Endometrial microvascular endothelial cells (primary cell): Measurements from ENCODE around the gene PKP4. TPM values are rescaled to one million over a fixed set of nuclear protein-coding genes. Genes with fewer than 3 reads are reported as not detected.

Source experiments
- in situ Hi-C: cut with HindIII; loops from 2 replicates; pipeline ENCODE4 v1.10.0; 2017; ENCODE audit warnings: low sequenced_read_pairs, low pct_unique_long_range_greater_than_20kb; ENCODE audit errors: inconsistent ontology term
- total RNA-seq: library from RNA; depleted of rRNA; stranded (reverse); fragments of >200 nt; gene quantifications from one replicate; pipeline ENCODE4 v1.2.3, GENCODE V29; 2015; ENCODE audit errors: inconsistent ontology term

Gene PKP4
- total RNA-seq, 1 donor from 2014 or later: 32.3 TPM

DNA sequence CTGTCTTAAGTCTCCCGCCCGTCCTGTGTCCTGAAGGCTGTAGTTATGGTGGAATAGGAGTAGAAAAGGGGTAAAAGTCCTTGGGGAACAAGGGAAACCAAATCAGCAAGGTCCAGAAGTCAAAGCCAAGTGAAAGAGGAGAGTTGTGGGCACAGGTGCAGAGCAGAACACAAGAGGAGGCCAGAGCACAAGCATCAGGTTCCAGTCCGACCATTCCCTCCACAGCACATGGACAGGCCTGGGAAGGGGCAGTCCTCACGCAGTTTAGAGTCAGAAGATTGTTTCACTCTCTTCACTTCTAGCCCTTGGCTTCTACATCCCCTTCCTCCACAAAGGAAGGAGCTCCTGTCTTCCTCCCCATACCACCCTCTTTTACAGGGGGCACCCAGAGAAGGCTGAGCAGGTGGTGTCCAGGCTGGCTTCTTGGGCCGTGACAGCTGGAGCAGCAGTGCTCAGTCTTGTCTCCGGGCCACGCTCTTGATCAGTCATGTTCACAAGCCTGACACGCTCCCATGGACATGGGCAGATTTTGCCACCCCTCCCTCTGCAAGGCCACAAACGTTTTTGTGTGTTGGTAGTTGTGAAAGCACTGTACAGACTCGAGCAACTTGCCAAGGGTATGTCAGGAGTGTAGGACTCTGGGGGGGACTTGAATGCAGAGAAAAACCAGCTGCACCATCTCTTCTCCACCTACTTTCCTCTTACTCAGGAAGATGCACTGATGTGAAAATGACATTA is 199.9 kb downstream of the PKP4 start:
- in situ Hi-C loops: no loop called here

DNA sequence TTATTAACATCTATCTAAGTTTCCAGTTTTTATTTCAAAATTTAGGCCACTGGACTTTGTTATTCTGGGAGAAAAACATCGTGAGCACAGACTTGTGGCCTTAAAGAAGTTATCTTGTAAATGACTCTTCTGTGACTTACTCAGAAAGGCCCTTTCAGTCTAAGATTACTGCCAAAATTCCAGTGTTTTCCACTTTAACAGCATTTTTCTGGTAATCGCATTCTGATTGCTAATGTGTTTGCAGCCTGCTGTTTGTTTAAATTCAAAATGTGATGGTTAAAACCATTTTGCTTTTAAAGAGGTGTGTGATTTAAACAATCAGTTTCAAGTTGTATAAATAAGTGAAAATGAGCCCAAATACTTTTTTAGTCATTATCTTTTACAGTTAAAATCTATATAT is 201.6 kb downstream of the PKP4 start:
- in situ Hi-C loops: no loop called here

DNA sequence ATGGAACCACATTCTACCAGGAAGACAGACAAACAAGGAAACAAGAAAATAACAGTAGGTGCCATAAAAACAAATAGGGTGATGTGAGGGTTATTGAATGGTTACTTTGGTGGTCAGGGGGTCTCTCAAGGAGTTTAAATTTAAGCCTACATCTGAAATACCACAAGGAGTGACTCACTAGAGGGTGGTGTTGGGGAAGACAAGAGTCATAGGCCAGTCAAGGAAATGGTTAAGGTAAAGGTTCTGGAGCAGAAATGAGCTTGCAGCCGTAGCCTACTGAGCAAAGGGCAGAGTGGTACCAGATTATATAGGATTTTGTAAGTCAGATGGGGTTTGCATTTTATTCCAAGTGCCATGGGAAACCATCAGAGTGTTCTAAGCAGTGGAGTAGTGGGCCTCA is 202.7 kb downstream of the PKP4 start:
- in situ Hi-C loops: no loop called here

- in situ Hi-C loops: no loop called here
These were observed 204.5 kb downstream of the PKP4 start for GRCh38 chr2:158661231-158661630.

- in situ Hi-C loops: no loop called here
These were observed 205.7 kb downstream of the PKP4 start for GRCh38 chr2:158662421-158662820.

GRCh38 chr2:158663796-158664195 is 207.0 kb downstream of the PKP4 start:
- in situ Hi-C loops: no loop called here

GRCh38 chr2:158664987-158665386 is 208.2 kb downstream of the PKP4 start:
- in situ Hi-C loops: no loop called here

DNA sequence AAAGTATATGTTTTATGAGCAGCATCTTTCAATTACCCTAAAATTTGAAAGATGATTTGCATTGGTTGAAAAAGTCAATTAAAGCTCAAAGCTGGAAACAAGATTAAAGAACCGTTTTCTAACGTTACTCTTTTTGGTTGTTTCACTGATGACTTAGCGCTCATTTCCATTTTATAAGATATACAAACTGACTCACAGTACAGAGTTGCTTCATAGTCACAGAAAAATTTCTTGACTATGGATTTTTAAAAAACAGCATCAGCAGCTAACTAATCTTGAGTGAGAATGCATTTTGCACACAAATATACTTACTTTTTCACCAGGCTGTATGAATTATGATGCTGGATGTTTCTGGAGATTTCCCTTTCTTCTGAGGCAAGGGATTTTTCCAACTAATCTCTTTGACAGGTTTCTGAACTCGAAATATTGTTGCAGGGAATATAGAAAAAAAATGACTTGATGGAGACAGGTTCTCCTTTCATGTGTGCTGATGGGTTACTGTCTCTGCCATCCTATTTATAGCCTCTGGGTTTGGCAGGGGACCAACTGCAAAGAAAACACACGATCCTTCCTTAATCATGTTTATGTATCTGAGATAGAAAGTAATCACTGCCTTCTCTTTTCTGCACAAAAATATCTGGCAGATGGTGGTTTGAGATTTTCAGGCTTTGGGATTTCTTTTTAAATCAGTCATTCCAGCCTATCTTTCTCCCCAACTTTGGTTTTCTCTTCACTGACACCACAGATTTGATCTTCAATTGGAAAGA is 209.0 kb downstream of the PKP4 start:
- in situ Hi-C loops: no loop called here

DNA sequence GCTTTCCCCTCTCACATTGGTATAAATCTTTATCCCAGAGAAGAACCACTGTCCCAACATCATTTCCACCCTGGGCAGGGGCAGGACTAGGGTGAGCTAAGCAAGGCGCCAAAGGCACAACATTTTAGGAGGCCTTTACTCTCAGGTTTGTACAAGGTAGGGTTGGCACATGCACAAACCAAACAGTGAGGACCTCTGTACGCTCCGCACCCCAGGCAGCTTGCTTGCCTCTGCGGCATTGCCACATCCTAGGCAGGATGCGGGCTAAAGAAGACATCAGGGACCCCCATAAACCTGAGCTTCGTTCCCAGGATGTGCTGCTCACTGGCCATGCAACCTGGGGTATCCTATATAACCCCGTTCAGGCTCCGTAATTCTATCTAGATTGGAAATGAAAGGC is 210.2 kb downstream of the PKP4 start:
- in situ Hi-C loops: no loop called here

GRCh38 chr2:158667586-158667985 is 210.8 kb downstream of the PKP4 start:
- in situ Hi-C loops: no loop called here

- in situ Hi-C loops: no loop called here
These were observed 211.4 kb downstream of the PKP4 start for GRCh38 chr2:158668001-158668765.

DNA sequence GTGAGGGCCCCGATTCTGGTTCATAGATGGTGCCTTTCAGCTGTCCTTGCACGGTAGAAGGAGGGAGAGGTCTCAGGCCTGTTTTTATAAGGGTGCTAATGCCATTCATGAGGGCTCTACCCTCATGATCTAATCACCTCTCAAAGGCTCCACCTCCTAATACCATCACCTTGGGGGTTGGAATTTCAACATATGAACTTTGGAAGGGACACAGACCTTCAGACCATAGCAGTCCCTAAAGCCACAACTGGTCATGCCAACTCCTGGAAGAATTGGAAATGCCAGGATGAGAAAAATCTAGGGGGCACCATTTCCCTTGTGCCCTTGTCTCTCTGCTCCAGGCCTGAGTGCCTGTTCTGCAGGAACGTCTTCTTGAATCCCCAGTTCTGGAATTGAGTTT is 213.5 kb downstream of the PKP4 start:
- in situ Hi-C loops: no loop called here

GRCh38 chr2:158671360-158672245 is 214.9 kb downstream of the PKP4 start:
- in situ Hi-C loops: no loop called here

DNA sequence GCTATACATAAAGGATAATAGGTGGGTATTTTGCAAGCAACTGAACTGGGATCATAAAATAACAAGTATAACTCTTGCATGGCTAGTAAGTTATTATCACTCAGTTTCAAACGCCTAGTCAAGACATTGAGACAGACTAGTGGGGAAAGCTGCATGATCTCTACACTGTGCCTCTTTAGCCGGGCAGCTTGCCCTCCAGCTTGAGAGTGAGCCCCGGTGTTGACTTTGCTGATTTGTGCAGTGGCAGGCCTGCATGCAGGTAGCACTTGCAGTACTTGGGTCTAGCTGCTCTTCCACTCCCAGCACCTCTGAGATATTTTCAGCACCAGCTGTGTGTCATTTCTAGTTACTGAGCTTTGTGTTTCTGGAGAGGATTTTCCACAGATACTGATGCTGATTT is 219.5 kb downstream of the PKP4 start:
- in situ Hi-C loops: no loop called here

DNA sequence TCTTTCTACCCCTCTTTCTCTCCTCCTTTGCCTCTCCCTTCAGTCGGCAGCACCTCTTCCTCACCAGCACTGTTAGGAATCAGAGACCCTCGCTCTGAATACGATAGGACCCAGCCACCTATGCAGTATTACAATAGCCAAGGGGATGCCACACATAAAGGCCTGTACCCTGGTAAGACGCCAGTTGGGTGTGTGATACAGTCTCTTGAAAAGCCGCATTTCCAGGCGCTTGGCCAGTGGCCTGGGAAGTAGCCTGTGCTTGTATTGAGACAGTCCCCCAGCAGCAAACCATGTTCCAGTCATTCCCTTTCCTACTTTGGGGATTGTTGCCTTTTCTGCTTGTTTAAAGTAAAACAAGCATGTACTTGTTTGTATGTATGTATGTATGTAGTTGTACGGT is 219.9 kb downstream of the PKP4 start:
- in situ Hi-C loops: no loop called here

DNA sequence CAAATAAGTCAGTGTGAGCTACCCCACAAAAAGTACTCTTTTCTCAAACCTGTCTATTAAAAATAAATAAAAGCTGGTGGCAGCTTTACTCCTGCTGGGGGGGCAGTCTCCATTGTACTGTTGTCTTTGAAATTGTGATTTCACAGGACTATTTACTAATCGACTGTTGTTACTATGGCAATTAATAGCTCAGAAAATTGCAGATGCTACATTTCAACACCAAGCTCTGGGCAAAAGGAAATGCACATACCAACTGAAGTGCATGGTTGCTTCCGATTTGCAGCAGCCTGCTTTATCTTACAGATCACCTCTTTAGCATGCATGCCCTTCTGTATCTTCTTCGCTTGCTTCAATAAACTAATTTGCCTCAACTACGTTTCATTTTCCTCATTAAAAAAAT is 220.8 kb downstream of the PKP4 start:
- in situ Hi-C loops: no loop called here

DNA sequence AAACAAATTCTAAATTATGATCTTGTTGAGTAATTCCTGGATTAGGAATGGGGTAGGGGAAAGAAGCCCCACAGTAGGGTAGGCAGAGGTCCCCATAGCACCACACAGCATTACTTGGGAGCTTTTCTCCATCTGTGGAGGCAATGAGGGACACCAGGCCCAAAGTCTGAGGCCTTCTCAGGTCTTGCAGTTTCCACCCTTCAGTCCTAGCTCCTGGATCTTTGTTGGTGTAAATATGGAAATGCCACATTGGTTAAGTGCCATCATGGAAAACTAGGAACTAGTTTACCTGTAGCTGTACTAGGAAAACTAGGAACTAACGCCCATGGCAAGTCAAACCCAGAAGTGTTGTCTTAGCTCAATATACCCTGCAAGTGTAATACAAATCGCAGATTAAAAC is 225.1 kb downstream of the PKP4 start:
- in situ Hi-C loops: no loop called here

DNA sequence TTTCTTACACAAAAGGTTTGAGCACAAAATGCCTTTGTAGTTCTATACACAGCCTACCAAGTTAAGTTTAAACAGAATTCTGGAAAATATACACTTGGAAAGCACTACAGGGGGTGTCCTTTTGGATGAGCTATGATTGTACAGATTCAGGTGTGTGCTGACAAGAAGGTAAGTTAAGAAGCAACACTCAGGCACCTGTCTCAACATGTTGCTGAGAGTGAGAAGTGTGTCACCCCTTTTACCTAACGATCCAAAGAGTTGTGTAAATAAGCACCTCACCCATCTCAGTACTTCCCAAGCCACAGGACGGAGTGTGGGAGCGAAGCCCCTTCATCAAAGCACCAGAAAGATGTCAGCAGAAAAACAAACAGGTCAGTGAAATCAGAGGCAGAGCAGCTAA is 228.9 kb downstream of the PKP4 start:
- in situ Hi-C loops: no loop called here

- in situ Hi-C loops: no loop called here
These were observed 229.5 kb downstream of the PKP4 start for GRCh38 chr2:158686210-158686691.
